Measurements from ENCODE around the gene IMMP1L.

The IMMP1L gene

DNA sequence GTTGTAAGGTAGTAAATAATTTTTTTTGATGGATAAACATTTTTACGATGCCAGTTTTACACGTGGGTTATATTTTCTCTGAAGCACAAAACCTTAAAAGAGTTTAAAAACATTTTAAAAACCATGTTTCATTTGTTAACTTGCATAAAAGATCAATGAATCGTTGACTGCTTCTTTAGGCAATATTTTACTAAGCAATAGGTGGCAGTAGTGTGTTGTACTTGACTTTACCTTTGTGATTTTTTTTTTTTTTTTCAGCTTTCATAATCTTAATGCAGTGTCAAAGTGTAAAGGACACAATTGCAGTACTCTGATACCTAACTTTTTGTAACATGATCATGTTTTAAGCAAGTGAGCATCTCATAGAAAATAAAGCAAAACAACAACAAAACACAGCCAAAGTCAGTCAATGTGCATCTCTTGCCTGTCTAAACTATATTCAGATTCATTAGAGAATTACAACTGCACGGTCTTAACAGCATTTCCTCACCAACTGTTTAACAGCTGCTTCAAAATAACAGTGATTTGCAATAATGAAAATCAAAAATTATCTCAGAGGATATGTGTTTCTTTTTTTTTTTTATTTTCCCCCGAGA is 112.1 kb downstream of the IMMP1L start:
- DNase-seq (ENCODE audit: low read depth in 3 of 3) = no peak

DNA sequence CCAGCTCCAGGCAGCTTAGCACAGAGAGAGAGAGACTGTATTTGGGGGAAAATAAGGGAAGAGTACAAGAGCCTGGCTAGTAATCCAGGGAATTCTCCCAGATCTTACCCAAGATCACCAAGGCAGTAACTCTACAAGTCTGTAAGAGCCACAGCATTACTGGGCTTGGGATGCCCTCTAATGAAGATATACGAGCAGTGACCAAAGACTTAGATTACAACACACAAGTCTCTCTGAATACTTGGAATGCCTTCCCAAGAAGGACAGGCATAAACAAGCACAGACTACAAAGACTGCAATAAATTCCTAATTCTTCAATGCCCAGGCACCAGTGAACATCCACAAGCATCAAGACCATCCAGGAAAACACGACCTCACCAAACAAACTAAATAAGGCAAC is 122.0 kb downstream of the IMMP1L start:
- no peak for DNase-seq (ENCODE audit: low read depth in 3 of 3)

DNA sequence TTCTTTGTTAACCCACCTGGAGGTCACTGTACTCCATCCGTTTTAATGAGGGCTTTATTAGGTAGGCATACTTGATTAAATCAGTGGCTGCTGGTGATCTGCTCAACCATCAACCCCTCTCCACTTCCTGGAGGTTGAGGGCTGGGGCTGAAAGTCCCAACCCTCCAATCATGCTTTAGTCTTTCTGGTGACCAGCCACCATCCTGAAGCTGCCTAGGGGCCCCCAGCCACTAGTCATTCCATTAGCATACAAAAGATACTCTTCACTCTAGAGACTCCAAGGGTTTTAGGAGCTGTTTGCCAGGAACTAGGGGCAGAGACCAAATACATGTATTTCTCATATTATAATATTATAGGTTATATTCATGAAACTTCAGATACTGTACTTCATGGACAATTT is 126.3 kb downstream of the IMMP1L start:
- no peak for DNase-seq (ENCODE audit: low read depth in 3 of 3)

All from stimulated activated CD4-positive, alpha-beta T cell treated with anti-CD3 and anti-CD28 coated beads, TNF-alpha, amount 100 ng/mL, for 24 hours (primary cell).